BLaER1 (cell line): ENCODE measurements around the gene KCND1.

Source experiments
- H3K27ac ChIP-seq: shearing (Covaris generic); formaldehyde crosslinking; 2 replicates; pipeline ENCODE4 v1.8.1; 2022
- H3K27me3 ChIP-seq: shearing (Covaris generic); formaldehyde crosslinking; 2 replicates; pipeline ENCODE4 v1.8.1; 2022
- H3K36me3 ChIP-seq: shearing (Covaris generic); formaldehyde crosslinking; 2 replicates; pipeline ENCODE4 v1.8.1; 2022
- H3K4me1 ChIP-seq: shearing (Covaris generic); formaldehyde crosslinking; 2 replicates; pipeline ENCODE4 v1.8.1; 2022
- H3K4me2 ChIP-seq: shearing (Covaris generic); formaldehyde crosslinking; 2 replicates; pipeline ENCODE4 v1.8.1; 2022
- H3K4me3 ChIP-seq: shearing (Covaris generic); formaldehyde crosslinking; 2 replicates; pipeline ENCODE4 v1.8.1; 2022
- H3K9ac ChIP-seq: shearing (Covaris generic); formaldehyde crosslinking; 2 replicates; pipeline ENCODE4 v1.8.1; 2022
- H3K9me3 ChIP-seq: shearing (Covaris generic); formaldehyde crosslinking; 2 replicates; pipeline ENCODE4 v1.8.1; 2022
- H4K20me1 ChIP-seq: shearing (Covaris generic); formaldehyde crosslinking; 2 replicates; pipeline ENCODE4 v1.8.1; 2022
- Cebpa-rat ChIP-seq: shearing (Covaris generic); IDR thresholded peaks from 2 replicates; pipeline ENCODE4 v1.8.1; 2022

The KCND1 gene

GRCh38 chrX:48971249-48972219 lies at the start of gene KCND1:
TSS of gene KCND1 (minus strand) at chrX:48971844. CDS start at chrX:48970271, 1,573 bp downstream.
- peaks cover 28% of the 10 kb centered on the region for H3K36me3 ChIP-seq
- H3K9ac ChIP-seq: no peak within 1 kb of the TSS
- no peaks in the 10 kb centered on the region for H3K9me3 ChIP-seq
- H3K27ac ChIP-seq: no peak within 1 kb of the TSS
- H3K27me3 ChIP-seq: peaks cover 59% of the 10 kb centered on the region
- no peak within 1 kb of the TSS; the same call in 1 of the 2 replicates for H3K4me3 ChIP-seq
- no peak for TF ChIP-seq Cebpa-rat
- peak within 1 kb of the TSS; percentile 65 for H3K4me2 ChIP-seq
- H3K4me1 ChIP-seq: peaks cover 19% of the 10 kb centered on the region
- peaks cover 27% of the 10 kb centered on the region; the same call in 1 of the 2 replicates for H4K20me1 ChIP-seq

DNA sequence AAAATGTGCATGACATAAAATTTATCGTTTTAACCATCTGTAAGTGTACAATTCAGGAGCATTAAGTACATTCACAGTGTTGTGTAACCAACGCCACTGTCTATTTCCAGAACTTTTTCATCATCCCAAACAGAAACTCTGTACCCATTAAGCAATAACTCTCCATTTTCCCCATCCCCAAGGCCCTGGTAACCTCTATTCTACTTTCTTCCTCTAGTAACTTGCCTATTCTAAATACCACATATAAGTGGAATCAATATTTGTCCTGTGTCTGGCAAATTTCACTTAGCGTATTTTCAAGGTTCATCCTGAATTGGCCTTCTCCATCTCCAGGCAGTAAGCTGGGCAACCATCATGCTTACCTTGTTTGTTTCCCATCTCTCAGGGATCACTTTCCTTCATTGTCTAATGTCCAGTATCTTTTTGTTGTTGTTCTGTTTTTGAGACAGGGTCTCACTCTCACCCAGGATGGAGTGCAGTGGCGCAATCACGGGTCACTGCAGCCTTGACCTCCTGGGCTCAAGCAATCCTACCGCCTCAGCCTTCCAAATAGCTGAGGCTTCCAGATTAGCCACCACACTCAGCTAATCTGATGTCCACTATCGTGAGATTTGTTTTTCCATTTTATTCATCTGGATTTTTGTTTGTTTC lies 48.1 kb upstream of the KCND1 start:
- no peaks in the 10 kb centered on the region for H4K20me1 ChIP-seq
- H3K36me3 ChIP-seq: no peaks in the 10 kb centered on the region; the same call in 1 of the 2 replicates
- no peak for TF ChIP-seq Cebpa-rat
- H3K4me2 ChIP-seq: no peak overlapping the region
- H3K9ac ChIP-seq: no peak overlapping the region
- H3K4me1 ChIP-seq: no peaks in the 10 kb centered on the region
- H3K27ac ChIP-seq: no peak overlapping the region
- peaks cover 6% of the 10 kb centered on the region; the same call in 1 of the 2 replicates for H3K27me3 ChIP-seq
- peaks cover 4% of the 10 kb centered on the region; the same call in 1 of the 2 replicates for H3K9me3 ChIP-seq
- H3K4me3 ChIP-seq: no peak overlapping the region

GRCh38 chrX:49019050-49019449 lies 47.4 kb upstream of the KCND1 start:
- no peaks in the 10 kb centered on the region for H3K4me1 ChIP-seq
- H3K27me3 ChIP-seq: peaks cover 4% of the 10 kb centered on the region; the same call in 1 of the 2 replicates
- H3K9me3 ChIP-seq: no peaks in the 10 kb centered on the region
- H3K36me3 ChIP-seq: no peaks in the 10 kb centered on the region
- H3K4me3 ChIP-seq: no peak overlapping the region
- no peak for TF ChIP-seq Cebpa-rat
- H3K9ac ChIP-seq: no peak overlapping the region
- no peak overlapping the region for H3K4me2 ChIP-seq
- no peaks in the 10 kb centered on the region for H4K20me1 ChIP-seq
- H3K27ac ChIP-seq: no peak overlapping the region

- Histone ChIP-seq H3K4me1 (peaks cover 8% of the 10 kb centered on the region; the same call in 1 of the 2 replicates), H3K9me3 (peaks cover 5% of the 10 kb centered on the region; the same call in 1 of the 2 replicates), H3K4me2 (no peak overlapping the region), H4K20me1 (peaks cover 24% of the 10 kb centered on the region), H3K9ac (no peak overlapping the region), H3K4me3 (no peak overlapping the region), H3K27me3 (peaks cover 10% of the 10 kb centered on the region; the same call in 1 of the 2 replicates), H3K36me3 (peaks cover 13% of the 10 kb centered on the region), H3K27ac (no peak overlapping the region)
- TF ChIP-seq Cebpa-rat: no peak
These were observed 32.1 kb upstream of the KCND1 start for GRCh38 chrX:49003696-49004095.

DNA sequence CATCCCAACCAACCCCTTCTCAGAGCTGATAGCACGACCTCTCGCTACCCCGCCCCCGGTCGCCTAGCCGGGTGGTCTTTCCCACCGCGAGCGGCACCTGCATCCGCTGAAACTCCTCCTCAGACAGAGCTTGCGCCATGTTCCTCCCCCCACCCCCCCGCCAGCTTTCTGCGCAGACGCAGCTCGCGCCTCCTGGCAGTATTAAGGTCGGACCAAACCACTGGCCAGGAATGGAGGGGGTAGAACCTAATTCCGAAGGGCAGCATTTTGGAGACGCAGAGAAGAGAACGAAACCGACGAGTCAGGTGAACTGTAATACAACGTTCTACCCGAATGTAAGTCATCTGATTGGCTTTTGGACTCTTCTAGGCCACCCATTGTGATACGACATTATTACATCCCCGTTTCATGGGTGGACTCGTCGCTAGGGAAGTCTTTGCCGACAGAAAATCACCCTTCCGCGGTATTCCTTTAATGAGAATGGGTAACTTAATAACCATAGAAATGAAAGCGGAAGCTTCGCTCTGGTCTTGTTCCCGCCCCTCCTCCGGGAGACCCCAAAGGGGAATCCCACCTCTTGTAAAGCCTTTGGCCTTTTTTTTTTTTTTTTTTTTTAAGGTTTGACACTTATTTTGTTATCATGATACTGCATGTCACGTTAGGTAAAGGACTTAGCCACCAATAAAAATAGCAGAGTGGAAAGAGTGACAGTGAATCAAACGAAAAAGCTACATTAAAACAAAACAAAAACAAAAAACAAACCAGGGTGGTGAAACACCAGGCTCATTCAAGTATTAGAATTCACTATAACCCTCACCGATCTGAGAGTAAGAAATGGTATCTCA lies 30.7 kb upstream of the KCND1 start, which contains the start of gene GRIPAP1:
TSS of gene GRIPAP1 (minus strand) at position 174 of the 845 bp plus-strand sequence. CDS start at position 139, 35 bp downstream.
- TF ChIP-seq Cebpa-rat: no peak

DNA sequence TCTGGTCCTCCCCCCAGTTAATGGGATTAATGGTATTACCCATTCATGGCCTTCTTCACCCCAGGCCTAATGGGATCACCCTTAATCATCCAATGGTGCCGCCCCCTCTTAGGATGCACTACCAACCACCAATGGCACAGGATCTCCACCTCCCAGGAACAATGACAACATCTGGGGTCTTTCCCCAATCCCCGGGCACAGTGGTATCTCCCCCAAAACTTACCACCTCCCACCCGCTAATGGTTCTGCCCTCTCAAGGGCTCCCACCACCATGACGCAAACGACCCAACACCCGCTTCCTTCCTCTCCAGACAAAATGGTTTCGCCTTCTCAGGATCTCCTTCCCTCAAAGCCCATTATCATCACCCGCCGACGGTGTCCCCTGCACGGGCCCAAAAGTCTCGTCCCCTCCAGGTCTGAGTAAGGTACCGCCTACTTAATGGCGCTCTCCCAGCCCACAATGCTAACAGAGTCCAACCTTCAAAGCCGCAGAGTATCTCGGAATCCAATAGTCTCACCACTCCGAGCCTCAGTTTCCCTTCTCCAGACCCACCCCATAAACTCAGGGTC lies 30.0 kb upstream of the KCND1 start:
- H3K9ac ChIP-seq: peak overlapping the region; percentile 92
- peak overlapping the region; percentile 72 for H3K4me2 ChIP-seq
- peaks cover 33% of the 10 kb centered on the region for H3K36me3 ChIP-seq
- peak overlapping the region; percentile 78 for H3K4me3 ChIP-seq
- peaks cover 8% of the 10 kb centered on the region; the same call in 1 of the 2 replicates for H3K4me1 ChIP-seq
- no peak for TF ChIP-seq Cebpa-rat
- peak overlapping the region; percentile 97 for H3K27ac ChIP-seq
- H3K9me3 ChIP-seq: peaks cover 5% of the 10 kb centered on the region; the same call in 1 of the 2 replicates
- H4K20me1 ChIP-seq: peaks cover 45% of the 10 kb centered on the region
- H3K27me3 ChIP-seq: peaks cover 22% of the 10 kb centered on the region; the same call in 1 of the 2 replicates

More for the DNA sequence above, 30.7 kb upstream of the KCND1 start, which contains the start of gene GRIPAP1:
- Histone ChIP-seq H3K27me3 (peaks cover 17% of the 10 kb centered on the region; the same call in 1 of the 2 replicates), H3K36me3 (peaks cover 26% of the 10 kb centered on the region), H3K4me3 (peak within 1 kb of the TSS; percentile 78), H3K4me1 (peaks cover 8% of the 10 kb centered on the region; the same call in 1 of the 2 replicates), H3K9me3 (peaks cover 5% of the 10 kb centered on the region; the same call in 1 of the 2 replicates), H3K4me2 (peak within 1 kb of the TSS; percentile 72), H3K27ac (peak within 1 kb of the TSS; percentile 97), H3K9ac (peak within 1 kb of the TSS; percentile 92), H4K20me1 (peaks cover 38% of the 10 kb centered on the region)

- Histone ChIP-seq H3K9me3 (peaks cover 5% of the 10 kb centered on the region; the same call in 1 of the 2 replicates), H3K9ac (no peak overlapping the region), H3K27me3 (peaks cover 22% of the 10 kb centered on the region; the same call in 1 of the 2 replicates), H3K36me3 (peaks cover 39% of the 10 kb centered on the region), H4K20me1 (peaks cover 54% of the 10 kb centered on the region), H3K4me2 (peak overlapping the region; percentile 72), H3K4me3 (peak overlapping the region; percentile 78), H3K27ac (no peak overlapping the region), H3K4me1 (peaks cover 8% of the 10 kb centered on the region; the same call in 1 of the 2 replicates)
- TF ChIP-seq Cebpa-rat: no peak
These were observed 29.0 kb upstream of the KCND1 start for GRCh38 chrX:49000636-49001035.

- Histone ChIP-seq H3K9me3 (peaks cover 5% of the 10 kb centered on the region; the same call in 1 of the 2 replicates), H3K4me2 (no peak overlapping the region), H3K4me3 (no peak overlapping the region), H3K27me3 (peaks cover 34% of the 10 kb centered on the region), H3K9ac (no peak overlapping the region), H4K20me1 (peaks cover 68% of the 10 kb centered on the region), H3K27ac (no peak overlapping the region), H3K4me1 (peaks cover 8% of the 10 kb centered on the region; the same call in 1 of the 2 replicates), H3K36me3 (peaks cover 39% of the 10 kb centered on the region)
- no peak for TF ChIP-seq Cebpa-rat
These were observed 27.4 kb upstream of the KCND1 start for GRCh38 chrX:48999030-48999429.
